ENCODE results near the gene LEMD3.

DNA sequence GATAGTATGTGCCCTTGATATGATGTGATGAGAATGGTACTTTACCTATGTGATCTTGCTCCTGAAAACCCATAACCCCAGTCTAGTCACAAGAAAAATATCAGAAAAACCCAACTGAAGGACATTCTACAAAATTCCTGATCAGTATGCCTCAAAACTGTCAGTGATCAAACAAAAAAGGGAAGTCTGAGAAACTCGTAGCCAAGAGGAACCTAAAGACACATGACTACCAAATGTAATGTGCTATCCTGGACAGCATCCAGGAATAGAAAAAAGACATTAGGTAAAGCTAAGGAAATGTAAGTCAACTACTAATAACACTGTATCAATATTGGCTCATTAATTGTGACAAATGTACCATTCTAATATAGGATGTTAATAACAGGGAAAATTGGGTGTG, 44.1 kb upstream of the LEMD3 start:
- TF ChIP-seq, protein P1, sequence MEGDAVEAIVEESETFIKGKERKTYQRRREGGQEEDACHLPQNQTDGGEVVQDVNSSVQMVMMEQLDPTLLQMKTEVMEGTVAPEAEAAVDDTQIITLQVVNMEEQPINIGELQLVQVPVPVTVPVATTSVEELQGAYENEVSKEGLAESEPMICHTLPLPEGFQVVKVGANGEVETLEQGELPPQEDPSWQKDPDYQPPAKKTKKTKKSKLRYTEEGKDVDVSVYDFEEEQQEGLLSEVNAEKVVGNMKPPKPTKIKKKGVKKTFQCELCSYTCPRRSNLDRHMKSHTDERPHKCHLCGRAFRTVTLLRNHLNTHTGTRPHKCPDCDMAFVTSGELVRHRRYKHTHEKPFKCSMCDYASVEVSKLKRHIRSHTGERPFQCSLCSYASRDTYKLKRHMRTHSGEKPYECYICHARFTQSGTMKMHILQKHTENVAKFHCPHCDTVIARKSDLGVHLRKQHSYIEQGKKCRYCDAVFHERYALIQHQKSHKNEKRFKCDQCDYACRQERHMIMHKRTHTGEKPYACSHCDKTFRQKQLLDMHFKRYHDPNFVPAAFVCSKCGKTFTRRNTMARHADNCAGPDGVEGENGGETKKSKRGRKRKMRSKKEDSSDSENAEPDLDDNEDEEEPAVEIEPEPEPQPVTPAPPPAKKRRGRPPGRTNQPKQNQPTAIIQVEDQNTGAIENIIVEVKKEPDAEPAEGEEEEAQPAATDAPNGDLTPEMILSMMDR (IDR thresholded peaks at IDR 0.05 in 4 of 5, conservative IDR thresholded peaks at IDR 0.05 in 1 of 5), result no peak
- TF ChIP-seq POLR2A (IDR thresholded peaks at IDR 0.05), result no peak
